Tibial artery (tissue), 4 donors: ENCODE data around the gene STAC2.

Experiments
- DNase-seq, 2 donors: peaks; one replicate each; pipeline ENCODE4 v3.0.0-alpha.2; 2019
- H3K27ac ChIP-seq, 2 donors: fragments of 200-600 bp; sonication (generic) in 1 of 2; 1 replicate in 1 of 2; 2 replicates in 1 of 2; pipeline ENCODE4 v1.5.1; 2018 to 2019; ENCODE audit warnings: mild to moderate bottlenecking in 1 of 2
- H3K27me3 ChIP-seq, 2 donors: fragments of 200-600 bp; sonication (generic) in 1 of 2; one replicate each; pipeline versions ENCODE4 v1.5.1 to v1.6.0; 2016 to 2019
- H3K36me3 ChIP-seq, 3 donors: fragments of 200-600 bp; sonication (generic) in 2 of 3; one replicate each; pipeline ENCODE4 v1.5.1; 2016 to 2019; ENCODE audit warnings: mild to moderate bottlenecking in 2 of 3
- H3K4me1 ChIP-seq, 4 donors: fragments of 200-600 bp; sonication (generic) in 2 of 4; 1 replicate in 3 of 4; 2 replicates in 1 of 4; pipeline ENCODE4 v1.5.1; 2016 to 2019
- H3K4me3 ChIP-seq, 2 donors: fragments of 200-600 bp; sonication (generic) in 1 of 2; 1 replicate in 1 of 2; 2 replicates in 1 of 2; pipeline ENCODE4 v1.5.1; 2018 to 2019; ENCODE audit warnings: mild to moderate bottlenecking in 2 of 2
- H3K9me3 ChIP-seq, 3 donors: fragments of 200-600 bp; sonication (generic) in 1 of 3; one replicate each; pipeline ENCODE4 v1.5.1; 2016 to 2019
- CTCF ChIP-seq, 2 experiments: fragments of 200-600 bp in 1 of 2; fragments of 450-650 bp in 1 of 2; IDR thresholded peaks; one replicate each; pipeline ENCODE4 v1.5.1; 2017 to 2019; ENCODE audit warnings: antibody characterized with exemption in 2 of 2, mild to moderate bottlenecking in 1 of 2, moderate library complexity in 1 of 2
- intact Hi-C: fragments of 100-400 bp; cut with DNase I; formaldehyde crosslinking; loops from one replicate; pipeline ENCODE4 v1.15.0; 2023; ENCODE audit warnings: low total_unique reads

STAC2 gene

DNA sequence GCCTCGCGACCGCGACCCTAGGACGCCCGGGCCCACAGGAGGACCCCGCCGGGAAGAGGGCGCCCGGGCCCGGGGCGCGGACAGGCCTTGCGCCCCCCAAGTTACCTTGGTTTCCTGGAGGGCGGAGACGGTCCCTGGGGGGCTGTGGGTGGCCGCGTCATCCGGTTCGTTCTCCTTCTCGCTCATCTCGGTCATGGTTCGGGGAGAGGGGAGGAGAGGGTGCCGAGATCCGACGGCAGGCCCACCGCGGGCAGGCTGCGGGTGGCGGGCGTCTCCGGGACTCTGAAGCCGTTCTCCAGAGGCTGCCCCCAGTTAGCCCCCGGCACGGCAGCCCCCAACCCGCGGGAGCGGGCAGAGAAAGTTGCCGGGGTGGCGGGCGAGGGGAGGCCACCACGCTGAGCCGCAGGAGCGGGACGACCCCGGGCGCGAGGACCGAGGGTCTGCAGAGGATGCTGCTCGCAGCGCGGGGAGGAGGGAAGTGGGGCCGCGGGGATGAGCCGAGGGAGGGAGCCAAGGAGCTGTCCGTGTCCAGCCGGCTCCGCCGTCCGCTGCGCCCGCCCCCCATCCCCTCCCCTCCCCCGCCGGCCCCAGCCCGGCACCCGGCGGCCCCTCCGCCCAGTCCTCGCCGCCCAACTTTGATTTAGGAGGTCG lies at the start of gene STAC2:
STAC2 (minus strand) TSS at position 638 of the 651 bp plus-strand sequence; CDS start at position 195, 443 bp downstream.
- DNase-seq: no peak
- peaks cover 0 to 65% (median 47%) of the 10 kb centered on the region in 4 donors for H3K4me1 ChIP-seq
- peaks cover 0 to 7% (median 0%) of the 10 kb centered on the region in 3 donors for H3K36me3 ChIP-seq
- peak within 1 kb of the TSS; percentile 93 to 94 for H3K27ac ChIP-seq
- TF ChIP-seq CTCF (IDR thresholded peaks at IDR 0.05): no peak
- H3K27me3 ChIP-seq: no peaks in the 10 kb centered on the region
- no peaks in the 10 kb centered on the region for H3K9me3 ChIP-seq
- intact Hi-C loops: no loop called here
- H3K4me3 ChIP-seq: peak within 1 kb of the TSS; percentile 64 to 74

DNA sequence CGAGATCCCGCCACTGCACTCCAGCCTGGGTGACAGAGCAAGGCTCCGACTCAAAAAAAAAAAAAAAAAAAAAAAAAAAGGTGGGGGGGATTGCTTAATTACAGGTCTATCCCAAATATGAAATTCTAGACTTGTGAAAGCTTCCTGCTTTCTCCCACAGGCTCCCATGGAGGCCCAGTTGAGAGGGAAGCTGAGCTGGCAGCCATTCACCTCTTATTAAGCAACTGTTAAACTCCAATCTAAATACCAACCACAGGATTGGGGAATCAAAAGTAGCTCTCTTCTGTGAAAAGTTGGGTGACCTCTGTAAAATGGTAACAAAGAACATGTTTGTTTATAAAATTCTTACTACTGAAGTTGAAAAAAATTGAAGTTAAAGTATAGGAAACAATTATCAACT lies 45.8 kb upstream of the STAC2 start:
- DNase-seq: no peak
- no peak for TF ChIP-seq CTCF (IDR thresholded peaks at IDR 0.05)
- Histone ChIP-seq H3K27ac (no peak overlapping the region), H3K4me1 (no peaks in the 10 kb centered on the region), H3K9me3 (no peaks in the 10 kb centered on the region), H3K27me3 (no peaks in the 10 kb centered on the region), H3K4me3 (no peak overlapping the region), H3K36me3 (peaks cover 51 to 95% (median 65%) of the 10 kb centered on the region in 3 donors)
- intact Hi-C loops: no loop called here

- Histone ChIP-seq H3K27me3 (no peaks in the 10 kb centered on the region), H3K9me3 (no peaks in the 10 kb centered on the region), H3K4me1 (no peaks in the 10 kb centered on the region), H3K36me3 (peaks cover 51 to 99% (median 64%) of the 10 kb centered on the region in 3 donors), H3K4me3 (no peak overlapping the region), H3K27ac (no peak overlapping the region)
- no peak for DNase-seq
- intact Hi-C loops: no loop called here
- peak; percentile 17 to 29 for TF ChIP-seq CTCF (IDR thresholded peaks at IDR 0.05)
Measured at GRCh38 chr17:39270923-39271322, 45.2 kb upstream of the STAC2 start.

GRCh38 chr17:39264119-39264518 lies 38.4 kb upstream of the STAC2 start:
- Histone ChIP-seq H3K36me3 (peaks cover 50 to 100% (median 81%) of the 10 kb centered on the region in 3 donors), H3K27me3 (no peaks in the 10 kb centered on the region), H3K9me3 (no peaks in the 10 kb centered on the region), H3K4me1 (no peaks in the 10 kb centered on the region), H3K4me3 (no peak overlapping the region), H3K27ac (no peak overlapping the region)
- intact Hi-C loops: no loop called here
- peak in 1 of 2 donors; percentile 55 for DNase-seq
- no peak for TF ChIP-seq CTCF (IDR thresholded peaks at IDR 0.05)

DNA sequence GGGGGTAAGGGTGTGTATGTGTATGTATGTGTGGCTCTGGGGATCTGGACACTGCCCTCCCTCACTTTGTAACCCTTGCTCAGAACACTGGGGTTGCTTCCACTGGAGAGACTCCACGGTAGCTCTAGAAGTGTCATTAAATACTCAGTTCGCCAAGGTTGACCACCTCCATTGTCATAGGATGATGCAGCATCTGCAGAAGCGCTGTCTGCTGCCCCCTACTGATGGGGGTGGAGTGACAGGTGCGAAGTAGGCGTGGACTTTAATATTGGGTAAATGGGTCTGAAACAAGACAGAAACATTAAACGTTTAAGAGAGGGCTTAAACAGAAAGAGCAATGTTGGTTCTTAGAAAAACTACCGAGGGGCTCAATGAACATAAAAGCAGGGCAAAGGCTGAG lies 35.5 kb upstream of the STAC2 start:
- intact Hi-C loops: no loop called here
- H3K4me3 ChIP-seq: no peak overlapping the region
- H3K9me3 ChIP-seq: no peaks in the 10 kb centered on the region
- DNase-seq: no peak
- H3K27ac ChIP-seq: no peak overlapping the region
- no peaks in the 10 kb centered on the region for H3K4me1 ChIP-seq
- peaks cover 47 to 95% (median 78%) of the 10 kb centered on the region in 3 donors for H3K36me3 ChIP-seq
- TF ChIP-seq CTCF (IDR thresholded peaks at IDR 0.05): peak in 1 of 2 experiments; percentile 12
- H3K27me3 ChIP-seq: no peaks in the 10 kb centered on the region
